ENCODE results near the gene ATP5F1A.
A peak's percentile ranks its signal among the peaks of the same experiment; 100 is the strongest.

Gene ATP5F1A

DNA sequence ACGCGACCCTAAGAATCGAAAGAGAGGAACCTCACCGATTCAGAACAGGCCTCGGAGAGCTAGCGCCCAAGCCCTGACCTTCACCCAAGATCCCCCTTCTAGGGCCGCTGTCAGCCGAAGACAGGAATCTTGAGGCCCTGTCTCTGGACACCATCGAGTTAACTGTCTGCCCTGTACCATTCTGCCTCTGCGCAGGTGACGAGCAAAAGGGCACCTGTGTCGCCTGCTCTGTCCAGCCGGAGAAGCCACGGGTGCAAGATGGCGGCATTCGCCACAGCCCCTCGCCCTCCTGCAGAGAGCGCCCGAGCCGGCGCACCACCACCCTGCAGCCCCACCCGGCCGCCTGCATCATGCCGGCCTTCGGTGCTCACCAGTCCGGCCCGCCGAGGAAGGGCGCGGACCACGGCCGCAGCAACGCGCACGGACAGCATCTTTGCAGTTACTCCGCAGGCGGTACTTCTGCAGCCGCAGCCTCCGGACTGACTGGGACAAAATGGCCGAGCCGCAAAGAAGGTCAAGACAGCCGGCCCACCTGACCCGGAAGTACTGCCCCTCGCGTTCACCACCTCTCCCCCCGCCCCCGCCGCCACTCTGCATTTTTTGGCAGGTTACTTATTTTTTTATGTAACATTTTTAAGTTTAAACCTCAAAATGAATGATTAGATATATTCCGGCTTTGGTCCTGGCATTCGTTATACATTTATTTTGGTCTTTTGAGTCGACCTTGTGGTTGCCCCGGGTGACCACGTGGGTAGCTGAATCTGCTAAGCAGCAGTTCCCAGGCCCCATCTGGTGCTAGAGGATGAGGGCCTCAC is at the start of gene ATP5F1A:
Gene ATP5F1A (minus strand): TSS at position 496 of the 815 bp plus-strand sequence. CDS start 65 bp downstream, at position 431.
- H3K4me1 ChIP-seq (ENCODE audit: insufficient read depth, poor library complexity, severe bottlenecking), result peaks cover 12% of the 10 kb centered on the region
- H3K4me3 ChIP-seq (ENCODE audit: severe bottlenecking), result peak within 1 kb of the TSS; percentile 92
- DNase-seq (ENCODE audit: low spot score), result peak; percentile 87
- peaks cover 37% of the 10 kb centered on the region for H3K36me3 ChIP-seq (ENCODE audit: low read depth)
- no peaks in the 10 kb centered on the region for H3K27me3 ChIP-seq (ENCODE audit: insufficient read depth, poor library complexity, severe bottlenecking)
- TF ChIP-seq, protein P1, sequence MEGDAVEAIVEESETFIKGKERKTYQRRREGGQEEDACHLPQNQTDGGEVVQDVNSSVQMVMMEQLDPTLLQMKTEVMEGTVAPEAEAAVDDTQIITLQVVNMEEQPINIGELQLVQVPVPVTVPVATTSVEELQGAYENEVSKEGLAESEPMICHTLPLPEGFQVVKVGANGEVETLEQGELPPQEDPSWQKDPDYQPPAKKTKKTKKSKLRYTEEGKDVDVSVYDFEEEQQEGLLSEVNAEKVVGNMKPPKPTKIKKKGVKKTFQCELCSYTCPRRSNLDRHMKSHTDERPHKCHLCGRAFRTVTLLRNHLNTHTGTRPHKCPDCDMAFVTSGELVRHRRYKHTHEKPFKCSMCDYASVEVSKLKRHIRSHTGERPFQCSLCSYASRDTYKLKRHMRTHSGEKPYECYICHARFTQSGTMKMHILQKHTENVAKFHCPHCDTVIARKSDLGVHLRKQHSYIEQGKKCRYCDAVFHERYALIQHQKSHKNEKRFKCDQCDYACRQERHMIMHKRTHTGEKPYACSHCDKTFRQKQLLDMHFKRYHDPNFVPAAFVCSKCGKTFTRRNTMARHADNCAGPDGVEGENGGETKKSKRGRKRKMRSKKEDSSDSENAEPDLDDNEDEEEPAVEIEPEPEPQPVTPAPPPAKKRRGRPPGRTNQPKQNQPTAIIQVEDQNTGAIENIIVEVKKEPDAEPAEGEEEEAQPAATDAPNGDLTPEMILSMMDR (IDR thresholded peaks at IDR 0.05; ENCODE audit: poor library complexity, severe bottlenecking), result peak; percentile 5
- H3K27ac ChIP-seq (ENCODE audit: poor library complexity, severe bottlenecking), result peak within 1 kb of the TSS; percentile 70
- ATAC-seq (ENCODE audit: low read depth), result peak; percentile 88
- H3K9me3 ChIP-seq (ENCODE audit: severe bottlenecking), result no peaks in the 10 kb centered on the region

DNA sequence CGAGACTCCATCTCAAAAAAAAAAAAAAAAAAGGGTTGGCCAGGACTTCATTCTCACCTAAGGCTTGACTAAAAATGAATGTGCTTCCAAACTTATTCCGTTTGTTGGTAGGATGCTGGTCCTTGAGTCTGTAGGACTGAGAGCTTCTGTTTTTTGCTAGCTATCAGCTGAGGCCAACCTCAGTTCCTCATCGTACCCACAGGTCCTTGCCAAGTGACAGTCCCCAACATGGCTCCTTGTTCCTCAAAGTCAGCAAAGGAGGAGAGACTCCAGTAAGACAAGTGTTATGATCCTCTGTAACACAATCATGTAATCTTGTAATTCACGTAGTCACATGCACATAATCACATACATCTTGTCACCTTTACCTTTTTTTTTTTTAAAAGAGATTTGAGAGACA is 43.1 kb upstream of the ATP5F1A start:
- TF ChIP-seq, protein P1 (IDR thresholded peaks at IDR 0.05; ENCODE audit: poor library complexity, severe bottlenecking), result no peak
- Histone ChIP-seq H3K36me3 (ENCODE audit: low read depth) (no peaks in the 10 kb centered on the region), H3K27ac (ENCODE audit: poor library complexity, severe bottlenecking) (no peak overlapping the region), H3K9me3 (ENCODE audit: severe bottlenecking) (no peaks in the 10 kb centered on the region), H3K4me3 (ENCODE audit: severe bottlenecking) (no peak overlapping the region), H3K27me3 (ENCODE audit: insufficient read depth, poor library complexity, severe bottlenecking) (no peaks in the 10 kb centered on the region), H3K4me1 (ENCODE audit: insufficient read depth, poor library complexity, severe bottlenecking) (no peaks in the 10 kb centered on the region)
- no peak for DNase-seq (ENCODE audit: low spot score)
- ATAC-seq (ENCODE audit: low read depth), result no peak

DNA sequence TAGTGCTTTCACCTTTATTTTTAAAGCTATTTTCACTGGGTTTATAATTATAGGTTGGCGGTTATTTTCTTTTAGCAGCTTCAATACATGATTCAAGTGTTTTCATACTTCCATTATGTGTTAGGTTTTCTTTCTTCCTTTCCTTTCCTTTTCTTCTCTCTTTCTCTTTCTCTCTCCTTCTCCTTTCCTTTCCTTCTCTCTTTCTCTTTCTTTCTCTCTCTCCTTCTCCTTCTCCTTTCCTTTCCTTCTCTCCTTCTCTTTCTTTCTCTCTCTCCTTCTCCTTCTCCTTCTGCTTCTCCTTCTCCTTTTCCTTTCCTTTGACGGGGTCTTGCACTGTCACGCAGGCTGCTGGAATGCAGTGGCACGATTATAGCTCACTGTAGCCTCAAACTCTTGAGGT is 42.1 kb upstream of the ATP5F1A start:
- Histone ChIP-seq H3K9me3 (ENCODE audit: severe bottlenecking) (no peaks in the 10 kb centered on the region), H3K27ac (ENCODE audit: poor library complexity, severe bottlenecking) (no peak overlapping the region), H3K4me1 (ENCODE audit: insufficient read depth, poor library complexity, severe bottlenecking) (no peaks in the 10 kb centered on the region), H3K27me3 (ENCODE audit: insufficient read depth, poor library complexity, severe bottlenecking) (no peaks in the 10 kb centered on the region), H3K4me3 (ENCODE audit: severe bottlenecking) (no peak overlapping the region), H3K36me3 (ENCODE audit: low read depth) (no peaks in the 10 kb centered on the region)
- ATAC-seq (ENCODE audit: low read depth), result no peak
- DNase-seq (ENCODE audit: low spot score), result no peak
- TF ChIP-seq, protein P1 (IDR thresholded peaks at IDR 0.05; ENCODE audit: poor library complexity, severe bottlenecking), result no peak

DNA sequence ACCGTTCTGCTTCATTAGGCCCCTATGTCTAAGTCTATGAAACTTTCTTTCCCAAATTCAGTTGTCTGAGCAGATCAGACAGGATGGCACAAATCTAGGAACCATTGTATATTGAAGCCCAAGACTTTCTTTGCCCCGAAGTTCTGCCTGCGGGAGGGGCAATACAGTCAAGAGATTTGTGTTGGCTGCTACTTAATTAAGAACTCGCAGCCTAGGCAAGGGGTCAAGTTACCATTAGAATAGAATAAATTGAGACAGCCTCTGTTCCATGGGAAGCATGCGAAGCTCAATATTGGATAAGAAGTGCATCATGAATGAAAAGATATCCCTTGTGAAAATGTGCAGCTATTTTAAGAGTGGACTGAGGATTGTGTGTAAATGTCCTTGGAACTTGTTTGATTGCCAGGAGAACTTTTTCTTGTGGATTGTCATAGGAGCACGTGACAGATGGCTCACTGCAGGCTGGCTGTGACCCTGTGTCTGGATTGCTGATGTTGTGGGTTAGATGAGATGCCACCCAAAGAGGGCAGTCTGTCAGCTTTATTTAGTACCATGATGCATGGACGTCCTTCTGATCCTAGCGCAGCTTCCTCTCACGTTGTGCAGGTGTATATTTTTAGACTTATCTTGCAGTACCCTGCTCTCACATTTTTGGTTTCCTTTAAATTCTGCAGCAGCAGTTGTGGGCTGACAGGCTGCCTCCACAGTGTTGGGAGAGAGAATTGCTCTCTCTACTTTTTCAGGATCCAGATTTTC is 37.0 kb upstream of the ATP5F1A start:
- TF ChIP-seq, protein P1 (IDR thresholded peaks at IDR 0.05; ENCODE audit: poor library complexity, severe bottlenecking), result no peak
- peaks cover 3% of the 10 kb centered on the region; the same call in 1 of the 2 replicates for H3K36me3 ChIP-seq (ENCODE audit: low read depth)

More for the DNA sequence above, 37.0 kb upstream of the ATP5F1A start:
- Histone ChIP-seq H3K27ac (ENCODE audit: poor library complexity, severe bottlenecking) (no peak overlapping the region), H3K9me3 (ENCODE audit: severe bottlenecking) (no peaks in the 10 kb centered on the region), H3K27me3 (ENCODE audit: insufficient read depth, poor library complexity, severe bottlenecking) (no peaks in the 10 kb centered on the region), H3K4me1 (ENCODE audit: insufficient read depth, poor library complexity, severe bottlenecking) (no peaks in the 10 kb centered on the region), H3K4me3 (ENCODE audit: severe bottlenecking) (no peak overlapping the region)
- ATAC-seq (ENCODE audit: low read depth) (no peak), DNase-seq (ENCODE audit: low spot score) (no peak)
